ENCODE data around the gene ATXN7L3.

GRCh38 chr17:44186307-44187130, 13.2 kb downstream of the ATXN7L3 start, which contains the start of gene TMUB2:
- TF ChIP-seq HDGF (IDR thresholded peaks at IDR 0.05; ENCODE audit: borderline replicate concordance) = no peak
- no peak for TF ChIP-seq SP1 (IDR thresholded peaks at IDR 0.05)
- TF ChIP-seq FOXA1 (IDR thresholded peaks at IDR 0.05) = no peak
- TF ChIP-seq SUZ12 (IDR thresholded peaks at IDR 0.05) = no peak
- no peak for TF ChIP-seq ARNT (IDR thresholded peaks at IDR 0.05)
- no peak for TF ChIP-seq FOXM1 (IDR thresholded peaks at IDR 0.05; ENCODE audit: borderline replicate concordance)
- peak; percentile 78; the same call in 1 of the 2 replicates for TF ChIP-seq ELF4 (IDR thresholded peaks at IDR 0.05)
- peak; percentile 91 for TF ChIP-seq TARDBP (IDR thresholded peaks at IDR 0.05)
- no peak for TF ChIP-seq LEF1 (IDR thresholded peaks at IDR 0.05; ENCODE audit: borderline replicate concordance)

Data from HEK293T (cell line).